HEK293 (cell line): ENCODE results near the gene BBOX1.

Experiments used
- CTCF ChIA-PET: fragments of 350-600 bp; formaldehyde crosslinking; extraction: SDS; loops from one replicate; lab custom pipeline; 2021; ENCODE audit warnings: antibody characterized with exemption; lab: Yijun Ruan, JAX
- POLR2A ChIA-PET: fragments of 300-600 bp; formaldehyde crosslinking; extraction: SDS; loops from one replicate; lab custom pipeline; 2020; ENCODE audit warnings: antibody characterized with exemption, inconsistent platforms; lab: Yijun Ruan, JAX
- H3K27ac ChIP-seq: fragments of 200-500 bp; sonication (Bioruptor generic); 2 replicates; pipeline ENCODE4 v1.5.1; 2014; ENCODE audit warnings: low read depth, low read length, control low read depth, inconsistent platforms; ENCODE audit errors: extremely low read depth
- H3K36me3 ChIP-seq, 2 experiments: fragments of 200-500 bp in 1 of 2; sonication (Bioruptor generic) in 1 of 2; 1 replicate in 1 of 2; 2 replicates in 1 of 2; pipeline ENCODE4 v1.5.1; 2014 to 2017; ENCODE audit warnings: inconsistent platforms in 2 of 2, low read length in 2 of 2; ENCODE audit not compliant: control insufficient read depth in 2 of 2, insufficient read depth in 1 of 2
- H3K4me1 ChIP-seq: fragments of 200-500 bp; sonication (Bioruptor generic); 2 replicates; pipeline ENCODE4 v1.5.1; 2014; ENCODE audit warnings: mild to moderate bottlenecking, low read length, inconsistent platforms; ENCODE audit not compliant: control insufficient read depth, insufficient read depth
- H3K4me3 ChIP-seq: 2 replicates; pipeline ENCODE4 v1.5.1; 2011; ENCODE audit warnings: low read depth, mild to moderate bottlenecking, control low read depth, low read length, moderate library complexity
- H3K9me3 ChIP-seq: fragments of 200-500 bp; sonication (Bioruptor generic); 2 replicates; pipeline ENCODE4 v1.5.1; 2014; ENCODE audit warnings: low read depth, low read length, inconsistent platforms; ENCODE audit not compliant: control insufficient read depth, insufficient read depth
- GLIS2 ChIP-seq: fragments of 450-650 bp; formaldehyde crosslinking; IDR thresholded peaks from 2 replicates; pipeline ENCODE4 v1.5.1; 2016; ENCODE audit warnings: missing biosample characterization, missing genetic modification characterization
- IKZF3 ChIP-seq: fragments of 450-650 bp; IDR thresholded peaks from 2 replicates; pipeline ENCODE4 v1.5.0; 2018; ENCODE audit warnings: missing biosample characterization, mild to moderate bottlenecking, missing genetic modification characterization, moderate library complexity
- SP2 ChIP-seq: fragments of 450-650 bp; formaldehyde crosslinking; IDR thresholded peaks from 2 replicates; pipeline ENCODE4 v1.5.1; 2016; ENCODE audit warnings: missing biosample characterization, missing genetic modification characterization
- WT1 ChIP-seq: fragments of 450-650 bp; formaldehyde crosslinking; IDR thresholded peaks from 2 replicates; pipeline ENCODE4 v1.5.1; 2016; ENCODE audit warnings: missing biosample characterization, missing genetic modification characterization
- ZBTB8A ChIP-seq: fragments of 450-650 bp; formaldehyde crosslinking; IDR thresholded peaks from 2 replicates; pipeline ENCODE4 v1.5.1; 2016; ENCODE audit warnings: missing biosample characterization, missing genetic modification characterization
- ZNF132 ChIP-seq: fragments of 450-650 bp; formaldehyde crosslinking; IDR thresholded peaks from 2 replicates; pipeline ENCODE4 v1.5.1; 2017; ENCODE audit warnings: missing biosample characterization, missing genetic modification characterization, borderline replicate concordance
- ZNF140 ChIP-seq: fragments of 450-650 bp; formaldehyde crosslinking; IDR thresholded peaks from 2 replicates; pipeline ENCODE4 v1.5.1; 2016; ENCODE audit warnings: missing biosample characterization, missing genetic modification characterization
- ZNF146 ChIP-seq: fragments of 450-650 bp; formaldehyde crosslinking; IDR thresholded peaks from 2 replicates; pipeline ENCODE4 v1.5.1; 2016; ENCODE audit warnings: missing biosample characterization, missing genetic modification characterization
- ZNF350 ChIP-seq: fragments of 450-650 bp; formaldehyde crosslinking; IDR thresholded peaks from 2 replicates; pipeline ENCODE4 v1.5.0; 2017; ENCODE audit warnings: missing biosample characterization, mild to moderate bottlenecking, missing genetic modification characterization
- ZNF48 ChIP-seq: fragments of 450-650 bp; formaldehyde crosslinking; IDR thresholded peaks from 2 replicates; pipeline ENCODE4 v1.5.1; 2016; ENCODE audit warnings: missing biosample characterization, missing genetic modification characterization
- ZNF521 ChIP-seq: fragments of 450-650 bp; formaldehyde crosslinking; IDR thresholded peaks from 2 replicates; pipeline ENCODE4 v1.5.1; 2017; ENCODE audit warnings: missing biosample characterization, mild to moderate bottlenecking, missing genetic modification characterization
- ZNF548 ChIP-seq: fragments of 450-650 bp; formaldehyde crosslinking; IDR thresholded peaks from 2 replicates; pipeline ENCODE4 v1.5.1; 2016; ENCODE audit warnings: missing biosample characterization, missing genetic modification characterization
- ZNF561 ChIP-seq: fragments of 450-650 bp; IDR thresholded peaks from 2 replicates; pipeline ENCODE4 v1.5.1; 2018; ENCODE audit warnings: missing biosample characterization, missing genetic modification characterization, borderline replicate concordance
- ZNF621 ChIP-seq: fragments of 450-650 bp; formaldehyde crosslinking; IDR thresholded peaks from 2 replicates; pipeline ENCODE4 v1.5.1; 2017; ENCODE audit warnings: missing biosample characterization, missing genetic modification characterization
- ZNF629 ChIP-seq: fragments of 450-650 bp; formaldehyde crosslinking; IDR thresholded peaks from 2 replicates; pipeline ENCODE4 v1.5.1; 2017; ENCODE audit warnings: missing biosample characterization, missing genetic modification characterization
- ZNF670 ChIP-seq: fragments of 450-650 bp; formaldehyde crosslinking; IDR thresholded peaks from 2 replicates; pipeline ENCODE4 v1.5.1; 2016; ENCODE audit warnings: missing biosample characterization, missing genetic modification characterization, low read depth
- ZNF837 ChIP-seq: fragments of 450-650 bp; formaldehyde crosslinking; IDR thresholded peaks from 2 replicates; pipeline ENCODE4 v1.5.1; 2016; ENCODE audit warnings: missing biosample characterization, missing genetic modification characterization
- TF ChIP-seq, protein P1 (sequence below): fragments of 450-650 bp; formaldehyde crosslinking; IDR thresholded peaks from 2 replicates; pipeline ENCODE4 v1.5.1; 2016; ENCODE audit warnings: missing biosample characterization, missing genetic modification characterization
- TF ChIP-seq, protein P2 (sequence below): fragments of 450-650 bp; formaldehyde crosslinking; conservative IDR thresholded peaks from 2 replicates; pipeline ENCODE4 v1.5.1; 2016; ENCODE audit warnings: low read depth, missing biosample characterization, missing genetic modification characterization
- TF ChIP-seq, protein P3 (sequence below): fragments of 450-650 bp; formaldehyde crosslinking; IDR thresholded peaks from 2 replicates; pipeline ENCODE4 v1.5.1; 2016; ENCODE audit warnings: missing biosample characterization, missing genetic modification characterization
- TF ChIP-seq, protein P4 (sequence below): fragments of 450-650 bp; formaldehyde crosslinking; IDR thresholded peaks from 2 replicates; pipeline ENCODE4 v1.5.1; 2016; ENCODE audit warnings: missing biosample characterization, missing genetic modification characterization
- TF ChIP-seq, protein P5 (sequence below): fragments of 450-650 bp; IDR thresholded peaks from 2 replicates; pipeline ENCODE4 v1.5.1; 2018; ENCODE audit warnings: missing biosample characterization, missing genetic modification characterization
- TF ChIP-seq, protein P6 (sequence below): fragments of 450-650 bp; formaldehyde crosslinking; IDR thresholded peaks from 2 replicates; pipeline ENCODE4 v1.5.1; 2017; ENCODE audit warnings: missing biosample characterization, missing genetic modification characterization
- TF ChIP-seq, protein P7 (sequence below): fragments of 450-650 bp; formaldehyde crosslinking; optimal IDR thresholded peaks from 2 replicates; pipeline ENCODE3; 2016; ENCODE audit warnings: missing biosample characterization, mild to moderate bottlenecking, missing genetic modification characterization

Gene BBOX1

DNA sequence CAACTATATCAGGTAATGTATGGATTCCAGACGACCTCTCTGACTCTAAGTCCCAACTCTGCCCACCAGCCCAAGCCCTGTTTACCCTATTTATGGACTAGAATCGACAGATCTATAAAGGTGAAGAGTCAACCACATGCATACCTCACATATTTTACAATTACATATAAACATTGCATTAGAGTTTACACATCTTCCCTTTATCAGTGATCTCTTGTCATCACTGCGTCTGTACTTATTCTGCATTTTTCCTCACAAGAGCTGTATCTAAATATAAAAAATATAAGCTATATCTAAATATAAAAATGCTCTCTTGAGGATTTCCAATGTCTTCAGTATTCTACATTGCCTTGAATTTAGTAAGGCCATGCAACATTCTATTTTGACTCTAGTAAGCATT, 38.2 kb upstream of the BBOX1 start:
- no peaks in the 10 kb centered on the region for H3K4me1 ChIP-seq
- ChIA-PET CTCF (no interaction called here), POLR2A (no interaction called here)
- TF ChIP-seq, protein P1, sequence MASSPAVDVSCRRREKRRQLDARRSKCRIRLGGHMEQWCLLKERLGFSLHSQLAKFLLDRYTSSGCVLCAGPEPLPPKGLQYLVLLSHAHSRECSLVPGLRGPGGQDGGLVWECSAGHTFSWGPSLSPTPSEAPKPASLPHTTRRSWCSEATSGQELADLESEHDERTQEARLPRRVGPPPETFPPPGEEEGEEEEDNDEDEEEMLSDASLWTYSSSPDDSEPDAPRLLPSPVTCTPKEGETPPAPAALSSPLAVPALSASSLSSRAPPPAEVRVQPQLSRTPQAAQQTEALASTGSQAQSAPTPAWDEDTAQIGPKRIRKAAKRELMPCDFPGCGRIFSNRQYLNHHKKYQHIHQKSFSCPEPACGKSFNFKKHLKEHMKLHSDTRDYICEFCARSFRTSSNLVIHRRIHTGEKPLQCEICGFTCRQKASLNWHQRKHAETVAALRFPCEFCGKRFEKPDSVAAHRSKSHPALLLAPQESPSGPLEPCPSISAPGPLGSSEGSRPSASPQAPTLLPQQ (tag by site-specific recombination), result no peak
- TF ChIP-seq ZNF670 (tag by site-specific recombination) (no peak), ZNF629 (no peak), ZNF621 (tag by site-specific recombination) (no peak), ZNF837 (tag by site-specific recombination) (no peak), ZNF561 (tag by site-specific recombination) (no peak), SP2 (tag by site-specific recombination) (no peak), GLIS2 (tag by site-specific recombination) (no peak), ZNF146 (tag by site-specific recombination) (no peak), ZNF48 (tag by site-specific recombination) (no peak), ZNF548 (no peak), ZNF140 (tag by site-specific recombination) (no peak), IKZF3 (tag by site-specific recombination) (no peak)
- TF ChIP-seq, protein P2, sequence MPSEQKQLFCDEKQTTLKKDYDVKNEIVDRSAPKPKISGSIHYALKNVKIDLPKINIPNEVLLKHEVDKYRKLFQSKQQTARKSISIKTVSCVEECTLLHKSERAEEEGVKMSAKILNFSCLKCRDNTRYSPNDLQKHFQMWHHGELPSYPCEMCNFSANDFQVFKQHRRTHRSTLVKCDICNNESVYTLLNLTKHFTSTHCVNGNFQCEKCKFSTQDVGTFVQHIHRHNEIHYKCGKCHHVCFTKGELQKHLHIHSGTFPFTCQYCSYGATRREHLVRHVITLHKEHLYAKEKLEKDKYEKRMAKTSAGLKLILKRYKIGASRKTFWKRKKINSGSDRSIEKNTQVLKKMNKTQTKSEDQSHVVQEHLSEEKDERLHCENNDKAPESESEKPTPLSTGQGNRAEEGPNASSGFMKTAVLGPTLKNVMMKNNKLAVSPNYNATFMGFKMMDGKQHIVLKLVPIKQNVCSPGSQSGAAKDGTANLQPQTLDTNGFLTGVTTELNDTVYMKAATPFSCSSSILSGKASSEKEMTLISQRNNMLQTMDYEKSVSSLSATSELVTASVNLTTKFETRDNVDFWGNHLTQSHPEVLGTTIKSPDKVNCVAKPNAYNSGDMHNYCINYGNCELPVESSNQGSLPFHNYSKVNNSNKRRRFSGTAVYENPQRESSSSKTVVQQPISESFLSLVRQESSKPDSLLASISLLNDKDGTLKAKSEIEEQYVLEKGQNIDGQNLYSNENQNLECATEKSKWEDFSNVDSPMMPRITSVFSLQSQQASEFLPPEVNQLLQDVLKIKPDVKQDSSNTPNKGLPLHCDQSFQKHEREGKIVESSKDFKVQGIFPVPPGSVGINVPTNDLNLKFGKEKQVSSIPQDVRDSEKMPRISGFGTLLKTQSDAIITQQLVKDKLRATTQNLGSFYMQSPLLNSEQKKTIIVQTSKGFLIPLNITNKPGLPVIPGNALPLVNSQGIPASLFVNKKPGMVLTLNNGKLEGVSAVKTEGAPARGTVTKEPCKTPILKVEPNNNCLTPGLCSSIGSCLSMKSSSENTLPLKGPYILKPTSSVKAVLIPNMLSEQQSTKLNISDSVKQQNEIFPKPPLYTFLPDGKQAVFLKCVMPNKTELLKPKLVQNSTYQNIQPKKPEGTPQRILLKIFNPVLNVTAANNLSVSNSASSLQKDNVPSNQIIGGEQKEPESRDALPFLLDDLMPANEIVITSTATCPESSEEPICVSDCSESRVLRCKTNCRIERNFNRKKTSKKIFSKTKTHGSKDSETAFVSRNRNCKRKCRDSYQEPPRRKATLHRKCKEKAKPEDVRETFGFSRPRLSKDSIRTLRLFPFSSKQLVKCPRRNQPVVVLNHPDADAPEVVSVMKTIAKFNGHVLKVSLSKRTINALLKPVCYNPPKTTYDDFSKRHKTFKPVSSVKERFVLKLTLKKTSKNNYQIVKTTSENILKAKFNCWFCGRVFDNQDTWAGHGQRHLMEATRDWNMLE, result no peak
- H3K4me3 ChIP-seq, result no peak overlapping the region
- H3K36me3 ChIP-seq, result no peaks in the 10 kb centered on the region
- no peak overlapping the region for H3K27ac ChIP-seq
- no peaks in the 10 kb centered on the region for H3K9me3 ChIP-seq

DNA sequence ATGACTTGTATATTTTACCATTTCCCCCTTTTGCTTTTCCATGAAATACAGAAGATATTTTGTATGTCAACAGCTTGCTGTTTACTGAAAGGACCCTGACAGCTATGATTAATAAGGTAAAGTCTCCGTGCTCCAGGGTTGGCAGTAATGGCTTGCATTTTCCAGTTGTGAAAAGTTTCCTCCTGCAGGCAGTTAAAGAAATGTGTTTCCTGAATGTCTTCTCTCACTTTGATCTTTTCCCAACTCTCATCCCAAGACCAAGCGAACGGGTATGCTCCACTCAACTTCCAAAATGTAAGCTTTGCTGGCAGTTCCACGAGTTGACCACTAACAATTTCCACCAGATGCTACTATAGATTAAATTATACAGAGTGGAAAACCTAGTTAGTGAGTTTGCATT, 37.8 kb upstream of the BBOX1 start:
- CTCF ChIA-PET, result interaction anchor here (0.6 to 1.2 kb wide), 2 partner anchors 98 to 155 kb away, joined by 3 read pairs; no protein-coding TSS in a partner anchor
- Histone ChIP-seq H3K4me1 (no peaks in the 10 kb centered on the region), H3K36me3 (no peaks in the 10 kb centered on the region), H3K27ac (no peak overlapping the region), H3K9me3 (no peaks in the 10 kb centered on the region), H3K4me3 (no peak overlapping the region)
- POLR2A ChIA-PET, result no interaction called here
- TF ChIP-seq, protein P3, sequence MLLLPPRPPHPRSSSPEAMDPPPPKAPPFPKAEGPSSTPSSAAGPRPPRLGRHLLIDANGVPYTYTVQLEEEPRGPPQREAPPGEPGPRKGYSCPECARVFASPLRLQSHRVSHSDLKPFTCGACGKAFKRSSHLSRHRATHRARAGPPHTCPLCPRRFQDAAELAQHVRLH (tag by site-specific recombination), result no peak
- TF ChIP-seq ZNF132 (no peak), ZNF48 (tag by site-specific recombination) (no peak), ZBTB8A (tag by site-specific recombination) (no peak), WT1 (tag by site-specific recombination) (no peak), ZNF350 (tag by site-specific recombination) (no peak), ZNF521 (tag by site-specific recombination) (no peak)
- TF ChIP-seq, protein P4, sequence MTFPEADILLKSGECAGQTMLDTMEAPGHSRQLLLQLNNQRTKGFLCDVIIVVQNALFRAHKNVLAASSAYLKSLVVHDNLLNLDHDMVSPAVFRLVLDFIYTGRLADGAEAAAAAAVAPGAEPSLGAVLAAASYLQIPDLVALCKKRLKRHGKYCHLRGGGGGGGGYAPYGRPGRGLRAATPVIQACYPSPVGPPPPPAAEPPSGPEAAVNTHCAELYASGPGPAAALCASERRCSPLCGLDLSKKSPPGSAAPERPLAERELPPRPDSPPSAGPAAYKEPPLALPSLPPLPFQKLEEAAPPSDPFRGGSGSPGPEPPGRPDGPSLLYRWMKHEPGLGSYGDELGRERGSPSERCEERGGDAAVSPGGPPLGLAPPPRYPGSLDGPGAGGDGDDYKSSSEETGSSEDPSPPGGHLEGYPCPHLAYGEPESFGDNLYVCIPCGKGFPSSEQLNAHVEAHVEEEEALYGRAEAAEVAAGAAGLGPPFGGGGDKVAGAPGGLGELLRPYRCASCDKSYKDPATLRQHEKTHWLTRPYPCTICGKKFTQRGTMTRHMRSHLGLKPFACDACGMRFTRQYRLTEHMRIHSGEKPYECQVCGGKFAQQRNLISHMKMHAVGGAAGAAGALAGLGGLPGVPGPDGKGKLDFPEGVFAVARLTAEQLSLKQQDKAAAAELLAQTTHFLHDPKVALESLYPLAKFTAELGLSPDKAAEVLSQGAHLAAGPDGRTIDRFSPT (tag by site-specific recombination), result no peak
- TF ChIP-seq, protein P5, sequence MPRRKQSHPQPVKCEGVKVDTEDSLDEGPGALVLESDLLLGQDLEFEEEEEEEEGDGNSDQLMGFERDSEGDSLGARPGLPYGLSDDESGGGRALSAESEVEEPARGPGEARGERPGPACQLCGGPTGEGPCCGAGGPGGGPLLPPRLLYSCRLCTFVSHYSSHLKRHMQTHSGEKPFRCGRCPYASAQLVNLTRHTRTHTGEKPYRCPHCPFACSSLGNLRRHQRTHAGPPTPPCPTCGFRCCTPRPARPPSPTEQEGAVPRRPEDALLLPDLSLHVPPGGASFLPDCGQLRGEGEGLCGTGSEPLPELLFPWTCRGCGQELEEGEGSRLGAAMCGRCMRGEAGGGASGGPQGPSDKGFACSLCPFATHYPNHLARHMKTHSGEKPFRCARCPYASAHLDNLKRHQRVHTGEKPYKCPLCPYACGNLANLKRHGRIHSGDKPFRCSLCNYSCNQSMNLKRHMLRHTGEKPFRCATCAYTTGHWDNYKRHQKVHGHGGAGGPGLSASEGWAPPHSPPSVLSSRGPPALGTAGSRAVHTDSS (tag by site-specific recombination), result no peak
- TF ChIP-seq, protein P6, sequence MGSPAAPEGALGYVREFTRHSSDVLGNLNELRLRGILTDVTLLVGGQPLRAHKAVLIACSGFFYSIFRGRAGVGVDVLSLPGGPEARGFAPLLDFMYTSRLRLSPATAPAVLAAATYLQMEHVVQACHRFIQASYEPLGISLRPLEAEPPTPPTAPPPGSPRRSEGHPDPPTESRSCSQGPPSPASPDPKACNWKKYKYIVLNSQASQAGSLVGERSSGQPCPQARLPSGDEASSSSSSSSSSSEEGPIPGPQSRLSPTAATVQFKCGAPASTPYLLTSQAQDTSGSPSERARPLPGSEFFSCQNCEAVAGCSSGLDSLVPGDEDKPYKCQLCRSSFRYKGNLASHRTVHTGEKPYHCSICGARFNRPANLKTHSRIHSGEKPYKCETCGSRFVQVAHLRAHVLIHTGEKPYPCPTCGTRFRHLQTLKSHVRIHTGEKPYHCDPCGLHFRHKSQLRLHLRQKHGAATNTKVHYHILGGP (tag by site-specific recombination), result no peak
- TF ChIP-seq, protein P7, sequence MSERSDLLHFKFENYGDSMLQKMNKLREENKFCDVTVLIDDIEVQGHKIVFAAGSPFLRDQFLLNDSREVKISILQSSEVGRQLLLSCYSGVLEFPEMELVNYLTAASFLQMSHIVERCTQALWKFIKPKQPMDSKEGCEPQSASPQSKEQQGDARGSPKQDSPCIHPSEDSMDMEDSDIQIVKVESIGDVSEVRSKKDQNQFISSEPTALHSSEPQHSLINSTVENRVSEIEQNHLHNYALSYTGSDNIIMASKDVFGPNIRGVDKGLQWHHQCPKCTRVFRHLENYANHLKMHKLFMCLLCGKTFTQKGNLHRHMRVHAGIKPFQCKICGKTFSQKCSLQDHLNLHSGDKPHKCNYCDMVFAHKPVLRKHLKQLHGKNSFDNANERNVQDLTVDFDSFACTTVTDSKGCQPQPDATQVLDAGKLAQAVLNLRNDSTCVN, result no peak
